Skeletal muscle satellite cell (primary cell): Measurements from ENCODE around the gene GSK3B.

Experiments used
- H3K27me3 ChIP-seq: 2 replicates; pipeline ENCODE4 v1.7.0; 2013; ENCODE audit warnings: low read length; ENCODE audit not compliant: control insufficient read depth, insufficient read depth
- H3K36me3 ChIP-seq: 2 replicates; pipeline ENCODE4 v1.7.0; 2013; ENCODE audit warnings: mild to moderate bottlenecking, control low read depth, low read length; ENCODE audit not compliant: insufficient read depth
- H3K4me1 ChIP-seq: 2 replicates; pipeline ENCODE4 v1.7.0; 2013; ENCODE audit warnings: low read length; ENCODE audit not compliant: control insufficient read depth, insufficient read depth
- H3K4me2 ChIP-seq: 2 replicates; pipeline ENCODE4 v1.7.0; 2013; ENCODE audit warnings: mild to moderate bottlenecking, low read length
- H3K4me3 ChIP-seq: 2 replicates; pipeline ENCODE4 v1.7.0; 2013; ENCODE audit warnings: low read length
- H3K9ac ChIP-seq: 2 replicates; pipeline ENCODE4 v1.7.0; 2013; ENCODE audit warnings: mild to moderate bottlenecking, low read depth, low read length, moderate library complexity
- H3K9me3 ChIP-seq: replicated peaks from 2 replicates; pipeline ENCODE4 v1.7.0; 2013; ENCODE audit warnings: mild to moderate bottlenecking, control low read depth, low read length

The GSK3B gene

GRCh38 chr3:119826711-119827608, 267.3 kb downstream of the GSK3B start:
- Histone ChIP-seq H3K4me3 (no peak overlapping the region), H3K9ac (no peak overlapping the region), H3K4me1 (peaks cover 4% of the 10 kb centered on the region), H3K27me3 (no peaks in the 10 kb centered on the region), H3K36me3 (peaks cover 17% of the 10 kb centered on the region), H3K9me3 (no peaks in the 10 kb centered on the region), H3K4me2 (no peak overlapping the region)

- H3K4me2 ChIP-seq, result no peak overlapping the region
- H3K4me1 ChIP-seq, result no peaks in the 10 kb centered on the region
- peaks cover 17% of the 10 kb centered on the region for H3K36me3 ChIP-seq
- no peak overlapping the region for H3K4me3 ChIP-seq
- no peaks in the 10 kb centered on the region for H3K27me3 ChIP-seq
- no peaks in the 10 kb centered on the region for H3K9me3 ChIP-seq
- no peak overlapping the region for H3K9ac ChIP-seq
These were observed 268.4 kb downstream of the GSK3B start for GRCh38 chr3:119825820-119826219.

- no peak overlapping the region for H3K9ac ChIP-seq
- H3K4me1 ChIP-seq, result no peaks in the 10 kb centered on the region
- H3K4me2 ChIP-seq, result no peak overlapping the region
- no peaks in the 10 kb centered on the region for H3K9me3 ChIP-seq
- no peaks in the 10 kb centered on the region for H3K27me3 ChIP-seq
- peaks cover 2% of the 10 kb centered on the region for H3K36me3 ChIP-seq
- no peak overlapping the region for H3K4me3 ChIP-seq
These were observed 274.4 kb downstream of the GSK3B start for GRCh38 chr3:119819806-119820205.

- Histone ChIP-seq H3K4me1 (no peaks in the 10 kb centered on the region), H3K36me3 (no peaks in the 10 kb centered on the region), H3K4me3 (no peak overlapping the region), H3K4me2 (no peak overlapping the region), H3K9ac (no peak overlapping the region), H3K27me3 (no peaks in the 10 kb centered on the region), H3K9me3 (no peaks in the 10 kb centered on the region)
These were observed 275.3 kb downstream of the GSK3B start for GRCh38 chr3:119818937-119819336.

- Histone ChIP-seq H3K4me3 (no peak overlapping the region), H3K4me2 (no peak overlapping the region), H3K4me1 (no peaks in the 10 kb centered on the region), H3K9ac (no peak overlapping the region), H3K9me3 (no peaks in the 10 kb centered on the region), H3K36me3 (no peaks in the 10 kb centered on the region), H3K27me3 (no peaks in the 10 kb centered on the region)
These were observed 276.5 kb downstream of the GSK3B start for GRCh38 chr3:119817583-119818363.

GRCh38 chr3:119817071-119817470, 277.2 kb downstream of the GSK3B start:
- no peaks in the 10 kb centered on the region for H3K4me1 ChIP-seq
- H3K36me3 ChIP-seq, result no peaks in the 10 kb centered on the region
- no peak overlapping the region for H3K4me2 ChIP-seq
- H3K4me3 ChIP-seq, result no peak overlapping the region
- H3K9me3 ChIP-seq, result no peaks in the 10 kb centered on the region
- H3K9ac ChIP-seq, result no peak overlapping the region
- H3K27me3 ChIP-seq, result no peaks in the 10 kb centered on the region

GRCh38 chr3:119815716-119816115, 278.5 kb downstream of the GSK3B start:
- no peak overlapping the region for H3K9ac ChIP-seq
- H3K4me2 ChIP-seq, result no peak overlapping the region
- no peaks in the 10 kb centered on the region for H3K27me3 ChIP-seq

GRCh38 chr3:119812491-119813058, 281.7 kb downstream of the GSK3B start:
- no peaks in the 10 kb centered on the region for H3K27me3 ChIP-seq
- H3K36me3 ChIP-seq, result no peaks in the 10 kb centered on the region
- H3K4me1 ChIP-seq, result peaks cover 11% of the 10 kb centered on the region
- no peak overlapping the region for H3K4me2 ChIP-seq
- no peak overlapping the region for H3K9ac ChIP-seq
- H3K4me3 ChIP-seq, result no peak overlapping the region
- no peaks in the 10 kb centered on the region for H3K9me3 ChIP-seq

More at GRCh38 chr3:119815716-119816115, 278.5 kb downstream of the GSK3B start:
- H3K4me1 ChIP-seq, result no peaks in the 10 kb centered on the region
- no peaks in the 10 kb centered on the region for H3K36me3 ChIP-seq
- H3K4me3 ChIP-seq, result no peak overlapping the region
- no peaks in the 10 kb centered on the region for H3K9me3 ChIP-seq

- peaks cover 11% of the 10 kb centered on the region for H3K4me1 ChIP-seq
- H3K27me3 ChIP-seq, result no peaks in the 10 kb centered on the region
- H3K4me3 ChIP-seq, result peak overlapping the region; percentile 67
- peak overlapping the region; percentile 73 for H3K9ac ChIP-seq
- H3K4me2 ChIP-seq, result peak overlapping the region; percentile 84
- H3K9me3 ChIP-seq, result no peaks in the 10 kb centered on the region
- no peaks in the 10 kb centered on the region for H3K36me3 ChIP-seq
These were observed 284.2 kb downstream of the GSK3B start for GRCh38 chr3:119810018-119810435.

- H3K9ac ChIP-seq, result peak overlapping the region; percentile 73
- no peaks in the 10 kb centered on the region for H3K9me3 ChIP-seq
- H3K27me3 ChIP-seq, result no peaks in the 10 kb centered on the region
- H3K36me3 ChIP-seq, result no peaks in the 10 kb centered on the region
- H3K4me3 ChIP-seq, result peak overlapping the region; percentile 67
- H3K4me2 ChIP-seq, result peak overlapping the region; percentile 84
- H3K4me1 ChIP-seq, result peaks cover 11% of the 10 kb centered on the region
These were observed 284.8 kb downstream of the GSK3B start for GRCh38 chr3:119809249-119810017.

GRCh38 chr3:119808843-119809242, 285.4 kb downstream of the GSK3B start:
- no peaks in the 10 kb centered on the region for H3K36me3 ChIP-seq
- H3K4me3 ChIP-seq, result no peak overlapping the region
- no peaks in the 10 kb centered on the region for H3K9me3 ChIP-seq
- no peak overlapping the region for H3K4me2 ChIP-seq
- H3K27me3 ChIP-seq, result no peaks in the 10 kb centered on the region
- H3K9ac ChIP-seq, result no peak overlapping the region
- peaks cover 11% of the 10 kb centered on the region for H3K4me1 ChIP-seq
